ENCODE measurements around the gene HSPD1.

DNA sequence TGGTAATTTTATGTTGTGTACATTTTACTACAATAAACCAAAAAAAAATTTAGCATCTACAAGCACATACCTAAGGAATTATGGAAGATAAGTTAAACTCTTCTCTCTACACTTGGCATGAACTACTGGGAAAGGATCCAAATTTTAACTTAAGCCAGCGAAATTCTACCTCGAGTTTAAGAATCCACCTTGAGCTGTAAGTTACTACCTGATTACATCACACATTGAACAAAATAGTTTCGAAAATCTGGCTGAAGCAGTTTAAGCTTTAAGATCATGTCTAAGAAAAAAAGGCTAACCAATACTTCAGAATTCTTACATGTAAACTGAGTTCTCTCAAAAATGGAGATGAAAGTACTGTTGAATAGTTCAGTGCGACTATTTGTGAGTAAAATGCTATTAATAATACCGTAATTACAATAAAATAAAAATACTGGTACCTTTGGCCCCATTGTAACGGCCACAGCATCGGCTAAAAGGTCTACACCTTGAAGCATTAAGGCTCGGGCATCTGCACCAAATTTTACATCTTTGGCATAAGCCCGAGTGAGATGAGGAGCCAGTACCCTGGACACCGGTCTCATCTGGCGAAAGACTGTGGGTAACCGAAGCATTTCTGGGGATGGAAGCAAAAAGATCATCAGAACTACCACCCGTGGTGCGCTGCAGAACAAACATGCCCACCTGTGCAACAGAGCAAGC, 1.3 kb downstream of the HSPD1 start:
- no peak for TF ChIP-seq ZEB2 (tag by site-specific recombination; IDR thresholded peaks at IDR 0.05)
- TF ChIP-seq, protein P1, sequence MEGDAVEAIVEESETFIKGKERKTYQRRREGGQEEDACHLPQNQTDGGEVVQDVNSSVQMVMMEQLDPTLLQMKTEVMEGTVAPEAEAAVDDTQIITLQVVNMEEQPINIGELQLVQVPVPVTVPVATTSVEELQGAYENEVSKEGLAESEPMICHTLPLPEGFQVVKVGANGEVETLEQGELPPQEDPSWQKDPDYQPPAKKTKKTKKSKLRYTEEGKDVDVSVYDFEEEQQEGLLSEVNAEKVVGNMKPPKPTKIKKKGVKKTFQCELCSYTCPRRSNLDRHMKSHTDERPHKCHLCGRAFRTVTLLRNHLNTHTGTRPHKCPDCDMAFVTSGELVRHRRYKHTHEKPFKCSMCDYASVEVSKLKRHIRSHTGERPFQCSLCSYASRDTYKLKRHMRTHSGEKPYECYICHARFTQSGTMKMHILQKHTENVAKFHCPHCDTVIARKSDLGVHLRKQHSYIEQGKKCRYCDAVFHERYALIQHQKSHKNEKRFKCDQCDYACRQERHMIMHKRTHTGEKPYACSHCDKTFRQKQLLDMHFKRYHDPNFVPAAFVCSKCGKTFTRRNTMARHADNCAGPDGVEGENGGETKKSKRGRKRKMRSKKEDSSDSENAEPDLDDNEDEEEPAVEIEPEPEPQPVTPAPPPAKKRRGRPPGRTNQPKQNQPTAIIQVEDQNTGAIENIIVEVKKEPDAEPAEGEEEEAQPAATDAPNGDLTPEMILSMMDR (tag by site-specific recombination; IDR thresholded peaks at IDR 0.05): no peak
- TF ChIP-seq, protein P2, sequence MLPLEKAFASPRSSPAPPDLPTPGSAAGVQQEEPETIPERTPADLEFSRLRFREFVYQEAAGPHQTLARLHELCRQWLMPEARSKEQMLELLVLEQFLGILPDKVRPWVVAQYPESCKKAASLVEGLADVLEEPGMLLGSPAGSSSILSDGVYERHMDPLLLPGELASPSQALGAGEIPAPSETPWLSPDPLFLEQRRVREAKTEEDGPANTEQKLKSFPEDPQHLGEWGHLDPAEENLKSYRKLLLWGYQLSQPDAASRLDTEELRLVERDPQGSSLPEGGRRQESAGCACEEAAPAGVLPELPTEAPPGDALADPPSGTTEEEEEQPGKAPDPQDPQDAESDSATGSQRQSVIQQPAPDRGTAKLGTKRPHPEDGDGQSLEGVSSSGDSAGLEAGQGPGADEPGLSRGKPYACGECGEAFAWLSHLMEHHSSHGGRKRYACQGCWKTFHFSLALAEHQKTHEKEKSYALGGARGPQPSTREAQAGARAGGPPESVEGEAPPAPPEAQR (tag by site-specific recombination; IDR thresholded peaks at IDR 0.05): no peak
